HG03064 (cell line): ENCODE data around the gene ESYT2.

Experiments
- ATAC-seq: cut with Tn5 transposase; IDR thresholded peaks from one replicate; pipeline ENCODE4 v1.9.1; 2021; ENCODE audit warnings: low read depth; ENCODE audit not compliant: unreplicated experiment

ESYT2 gene

GRCh38 chr7:158805937-158806336 is 23.4 kb downstream of the ESYT2 start:
- ATAC-seq, result no peak

GRCh38 chr7:158805414-158805813 is 23.9 kb downstream of the ESYT2 start:
- ATAC-seq, result no peak

- no peak for ATAC-seq
These were observed 25.0 kb downstream of the ESYT2 start for GRCh38 chr7:158804335-158804734.

- ATAC-seq, result no peak
These were observed 25.8 kb downstream of the ESYT2 start for GRCh38 chr7:158803367-158803969.

- ATAC-seq, result no peak
These were observed 26.6 kb downstream of the ESYT2 start for GRCh38 chr7:158802535-158803366.

- no peak for ATAC-seq
These were observed 30.6 kb downstream of the ESYT2 start for GRCh38 chr7:158798741-158799140.

- ATAC-seq, result no peak
These were observed 32.6 kb downstream of the ESYT2 start for GRCh38 chr7:158796667-158797066.

GRCh38 chr7:158795272-158795671 is 34.0 kb downstream of the ESYT2 start:
- no peak for ATAC-seq

- no peak for ATAC-seq
These were observed 38.2 kb downstream of the ESYT2 start for GRCh38 chr7:158791107-158791506.

- no peak for ATAC-seq
These were observed 39.5 kb downstream of the ESYT2 start for GRCh38 chr7:158789842-158790241.

- no peak for ATAC-seq
These were observed 42.4 kb downstream of the ESYT2 start for GRCh38 chr7:158786898-158787297.

- ATAC-seq, result no peak
These were observed 45.0 kb downstream of the ESYT2 start for GRCh38 chr7:158784270-158784669.

GRCh38 chr7:158783595-158783994 is 45.7 kb downstream of the ESYT2 start:
- ATAC-seq, result no peak

GRCh38 chr7:158782761-158783401 is 46.4 kb downstream of the ESYT2 start:
- ATAC-seq, result no peak

- ATAC-seq, result no peak
These were observed 47.2 kb downstream of the ESYT2 start for GRCh38 chr7:158781974-158782664.

GRCh38 chr7:158781217-158781973 is 47.9 kb downstream of the ESYT2 start:
- ATAC-seq, result no peak

GRCh38 chr7:158779061-158780000 is 50.0 kb downstream of the ESYT2 start:
- ATAC-seq, result no peak

GRCh38 chr7:158778471-158778870 is 50.8 kb downstream of the ESYT2 start:
- ATAC-seq, result no peak

GRCh38 chr7:158777793-158778192 is 51.5 kb downstream of the ESYT2 start:
- no peak for ATAC-seq
